CD4-positive, alpha-beta T cell treated with Interferon gamma for 1 hour (primary cell): ENCODE measurements around the gene CAMTA1.
"Not testable (repeated sequence)": the region's sequence is repeated elsewhere in the genome, so short reads cannot be mapped to it uniquely, and the experiment has no call there.

Experiments used
- DNase-seq: peaks from one replicate; pipeline ENCODE4 v3.0.0-alpha.2; 2020

CAMTA1 gene

GRCh38 chr1:6912518-6912917 lies 127.3 kb downstream of the CAMTA1 start:
- DNase-seq: no peak

GRCh38 chr1:6913086-6913485 lies 127.8 kb downstream of the CAMTA1 start:
- no peak for DNase-seq

- DNase-seq: no peak
Observed at GRCh38 chr1:6914706-6915105, 129.5 kb downstream of the CAMTA1 start.

GRCh38 chr1:6915999-6916565 lies 130.8 kb downstream of the CAMTA1 start:
- no peak for DNase-seq

GRCh38 chr1:6917067-6917466 lies 131.8 kb downstream of the CAMTA1 start:
- DNase-seq: no peak

GRCh38 chr1:6918186-6918924 lies 133.1 kb downstream of the CAMTA1 start:
- DNase-seq: no peak

GRCh38 chr1:6918925-6919511 lies 133.8 kb downstream of the CAMTA1 start:
- no peak for DNase-seq

- not testable (repeated sequence) for DNase-seq
Observed at GRCh38 chr1:6921506-6921905, 136.3 kb downstream of the CAMTA1 start.

GRCh38 chr1:6922096-6922931 lies 137.1 kb downstream of the CAMTA1 start:
- no peak for DNase-seq

GRCh38 chr1:6923012-6923411 lies 137.8 kb downstream of the CAMTA1 start:
- DNase-seq: no peak

GRCh38 chr1:6923416-6923815 lies 138.2 kb downstream of the CAMTA1 start:
- no peak for DNase-seq

- DNase-seq: no peak
Observed at GRCh38 chr1:6923955-6924881, 139.0 kb downstream of the CAMTA1 start.

- no peak for DNase-seq
Observed at GRCh38 chr1:6924891-6925290, 139.6 kb downstream of the CAMTA1 start.

- DNase-seq: no peak
Observed at GRCh38 chr1:6927626-6928025, 142.4 kb downstream of the CAMTA1 start.

- DNase-seq: no peak
Observed at GRCh38 chr1:6928106-6928885, 143.0 kb downstream of the CAMTA1 start.

- DNase-seq: no peak
Observed at GRCh38 chr1:6930732-6931300, 145.6 kb downstream of the CAMTA1 start.

GRCh38 chr1:6935361-6935883 lies 150.2 kb downstream of the CAMTA1 start:
- DNase-seq: no peak

GRCh38 chr1:6935911-6936690 lies 150.8 kb downstream of the CAMTA1 start:
- no peak for DNase-seq

- no peak for DNase-seq
Observed at GRCh38 chr1:6937048-6937447, 151.8 kb downstream of the CAMTA1 start.

GRCh38 chr1:6939363-6939762 lies 154.1 kb downstream of the CAMTA1 start:
- DNase-seq: no peak
